ENCODE data around the gene ELF3.
"Not testable (repeated sequence)": the region's sequence is repeated elsewhere in the genome, so short reads cannot be mapped to it uniquely, and the experiment has no call there.

ELF3 gene

DNA sequence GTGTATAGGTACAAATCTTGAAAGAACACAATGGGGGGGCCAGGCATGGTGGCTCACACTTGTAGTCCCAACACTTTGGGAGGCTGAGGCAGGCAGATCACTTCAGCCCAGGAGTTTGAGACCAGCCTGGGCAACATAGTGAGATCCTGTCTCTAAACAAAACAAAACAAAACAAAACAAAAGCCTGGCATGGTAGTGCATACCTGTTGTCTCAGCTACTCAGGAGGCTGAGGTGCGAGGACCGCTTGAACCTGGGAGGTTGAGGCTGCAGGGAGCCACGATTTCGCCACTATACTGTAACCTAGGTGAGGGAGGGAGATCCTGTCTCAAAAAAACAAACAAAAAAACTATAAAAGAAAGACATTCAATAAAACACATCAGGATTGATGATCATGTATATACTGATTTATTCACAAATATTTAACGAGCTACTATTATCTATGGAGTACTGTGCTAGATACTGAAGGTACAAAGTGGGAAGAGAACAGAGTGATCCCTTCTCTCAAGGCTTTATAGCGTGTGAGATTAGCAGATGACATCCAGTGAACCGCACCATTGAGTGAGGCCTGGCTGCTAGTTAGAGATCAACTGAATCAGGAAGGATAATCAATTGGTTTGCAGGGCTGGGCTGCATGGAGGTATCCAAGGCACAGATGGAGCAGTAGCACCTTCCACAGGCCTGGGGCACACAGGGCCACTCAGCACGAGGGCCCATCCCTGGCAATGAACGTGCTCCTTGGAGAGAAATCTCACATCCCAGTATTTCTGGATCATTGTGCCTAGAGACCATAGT is 26.4 kb downstream of the ELF3 start:
- DNase-seq = no peak

GRCh38 chr1:202037706-202038296 is 27.4 kb downstream of the ELF3 start:
- DNase-seq = no peak

- DNase-seq = no peak
Observed at GRCh38 chr1:202038688-202039346, 28.4 kb downstream of the ELF3 start.

- DNase-seq = no peak
Observed at GRCh38 chr1:202045705-202046104, 35.3 kb downstream of the ELF3 start.

GRCh38 chr1:202046227-202046626 is 35.8 kb downstream of the ELF3 start:
- no peak for DNase-seq

- no peak for DNase-seq
Observed at GRCh38 chr1:202046748-202047708, 36.6 kb downstream of the ELF3 start.

- no peak for DNase-seq
Observed at GRCh38 chr1:202047977-202048376, 37.6 kb downstream of the ELF3 start.

GRCh38 chr1:202049129-202049528 is 38.7 kb downstream of the ELF3 start:
- no peak for DNase-seq

DNA sequence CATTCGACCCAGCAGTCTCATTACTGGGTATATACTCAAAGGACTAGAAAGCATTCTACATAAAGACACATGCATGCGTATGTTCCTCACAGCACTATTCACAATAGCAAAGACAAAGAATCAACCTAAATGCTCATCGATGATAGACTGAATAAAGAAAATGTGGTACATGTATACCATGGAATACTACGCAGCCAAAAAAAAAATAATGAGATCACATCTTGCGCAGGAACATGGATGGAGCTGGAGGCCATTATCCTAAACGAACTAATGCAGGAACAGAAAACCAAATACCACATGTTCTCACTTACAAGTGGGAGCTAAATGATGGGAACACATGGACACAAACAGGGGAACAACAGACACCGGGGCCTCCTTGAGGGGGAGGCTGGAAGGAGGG is 43.7 kb downstream of the ELF3 start:
- DNase-seq = no peak

- not testable (repeated sequence) for DNase-seq
Observed at GRCh38 chr1:202054673-202055072, 44.3 kb downstream of the ELF3 start.

DNA sequence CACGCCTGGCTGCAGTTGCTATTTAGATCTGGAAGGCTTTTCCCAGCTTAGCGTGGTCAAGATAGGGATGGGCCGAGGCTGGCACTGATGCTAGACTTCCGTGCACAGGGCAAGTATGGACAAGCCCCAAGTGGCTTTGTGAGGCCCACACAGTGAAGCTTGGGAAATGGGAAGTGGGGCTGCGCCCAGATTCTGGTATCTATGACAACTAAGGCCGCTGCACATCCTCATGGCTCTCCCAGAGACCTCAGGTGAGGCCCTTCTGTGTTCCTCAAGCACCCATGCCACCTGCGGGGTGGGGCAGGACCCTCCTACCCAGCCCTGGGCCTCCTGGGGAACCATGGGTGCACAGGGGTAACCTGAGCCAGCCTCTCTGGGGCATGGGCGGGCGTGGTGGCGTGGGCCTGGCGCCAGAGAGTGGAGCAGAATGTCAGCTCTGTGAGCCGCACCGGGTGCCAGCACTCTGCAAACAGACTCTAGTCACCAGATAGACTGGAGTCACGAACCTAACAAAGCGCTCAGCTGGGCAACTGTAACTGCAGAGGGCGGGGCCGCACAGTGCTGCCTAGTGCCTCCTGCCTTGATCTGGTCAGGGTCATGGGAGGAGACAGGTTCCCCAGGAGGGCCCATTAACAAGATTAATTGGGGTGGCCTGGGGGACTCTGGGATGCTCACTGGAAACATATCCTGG is 46.4 kb downstream of the ELF3 start:
- no peak for DNase-seq

DNA sequence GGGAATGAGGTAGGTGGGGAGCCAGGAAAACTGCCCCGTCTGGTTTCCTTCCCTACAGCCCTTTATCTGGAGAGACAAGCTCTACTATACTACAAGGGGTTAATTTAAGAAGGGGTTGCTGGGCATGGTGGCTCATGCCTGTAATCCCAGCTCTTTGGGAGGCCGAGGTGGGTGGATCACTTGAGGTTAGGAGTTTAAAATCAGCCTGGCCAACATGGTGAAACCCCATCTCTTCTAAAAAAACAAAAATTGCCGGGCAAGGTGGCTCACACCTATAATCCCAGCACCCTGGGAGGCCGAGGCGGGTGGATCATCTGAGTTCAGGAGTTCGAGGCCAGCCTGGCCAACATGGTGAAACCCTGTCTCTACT is 46.9 kb downstream of the ELF3 start:
- DNase-seq = not testable (repeated sequence)

GRCh38 chr1:202058001-202058908 is 47.9 kb downstream of the ELF3 start:
- peak; percentile 64 for DNase-seq

GRCh38 chr1:202061055-202061454 is 50.7 kb downstream of the ELF3 start:
- no peak for DNase-seq

DNA sequence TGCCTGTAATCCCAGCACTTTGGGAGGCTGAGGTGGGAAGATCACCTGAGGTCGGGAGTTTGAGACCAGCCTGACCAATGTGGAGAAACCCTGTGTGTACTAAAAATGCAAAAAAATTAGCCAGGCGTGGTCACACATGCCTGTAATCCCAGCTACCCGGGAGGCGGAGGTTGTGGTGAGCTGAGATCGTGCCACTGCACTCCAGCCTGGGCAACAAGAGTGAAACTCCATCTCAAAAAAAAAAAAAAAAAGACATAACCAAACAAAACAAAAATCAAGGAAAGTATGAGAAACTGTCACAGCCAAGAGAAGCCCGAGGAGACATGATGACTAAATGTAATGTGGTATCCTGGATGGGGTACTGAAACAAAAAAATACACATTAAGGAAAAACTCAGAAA is 51.4 kb downstream of the ELF3 start:
- not testable (repeated sequence) for DNase-seq

- not testable (repeated sequence) for DNase-seq
Observed at GRCh38 chr1:202062636-202063035, 52.2 kb downstream of the ELF3 start.

DNA sequence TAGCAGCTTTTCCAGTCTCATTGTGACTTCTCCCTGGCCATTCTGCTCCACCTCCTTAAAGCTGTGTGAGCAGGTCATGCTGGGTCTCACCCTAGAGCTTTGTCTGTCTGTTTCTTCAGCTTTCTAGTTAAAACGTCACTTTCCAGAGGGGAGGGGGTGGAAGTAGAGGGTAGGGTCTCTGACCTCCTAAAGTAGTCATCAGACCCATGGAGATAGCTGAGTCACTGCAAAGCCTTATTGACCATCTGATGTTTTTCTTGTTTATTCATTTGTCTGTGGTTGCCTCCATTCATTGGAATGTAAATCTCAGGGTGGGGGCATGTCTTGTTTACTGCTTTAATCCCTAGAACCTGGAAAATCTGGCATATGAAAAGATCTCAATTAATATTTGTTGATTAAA is 52.7 kb downstream of the ELF3 start:
- DNase-seq = no peak

DNA sequence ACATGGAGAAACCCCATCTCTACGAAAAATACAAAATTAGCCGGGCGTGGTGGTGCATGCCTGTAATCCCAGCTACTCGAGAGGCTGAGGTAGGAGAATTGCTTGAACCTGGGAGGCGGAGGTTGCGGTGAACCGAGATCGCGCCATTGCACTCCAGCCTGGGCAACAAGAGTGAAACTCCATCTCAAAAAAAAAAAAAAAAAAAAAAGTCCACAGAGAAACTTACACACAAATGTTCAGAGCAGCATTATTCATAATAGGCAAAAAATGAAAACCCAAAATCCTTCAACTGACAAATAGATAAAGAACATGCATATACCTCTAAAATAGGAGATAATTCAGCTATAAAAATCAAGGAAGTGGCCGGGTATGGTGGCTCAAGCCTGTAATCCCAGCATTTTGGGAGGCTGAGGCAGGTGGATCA is 54.5 kb downstream of the ELF3 start:
- DNase-seq = not testable (repeated sequence)

Data from suppressor macrophage treated with lipopolysaccharide for 4 hours (primary cell).